GM23338 (cell line): ENCODE data around the gene NXPH3. TPM values are rescaled to one million over a fixed set of nuclear protein-coding genes. Genes with fewer than 3 reads are reported as not detected.

Experiments used
- ATAC-seq: fragments of 200-7000 bp; cut with Tn5 transposase; 3 replicates; pipeline ENCODE4 v1.9.1; 2020
- DNase-seq: peaks from one replicate; pipeline ENCODE4 v3.0.0-alpha.2; 2015; ENCODE audit warnings: low spot score
- H2AFZ ChIP-seq: fragments of 200-600 bp; sonication (generic); 2 replicates; pipeline ENCODE4 v1.8.0; 2016; ENCODE audit warnings: antibody characterized with exemption, mild to moderate bottlenecking, moderate library complexity
- H3F3A ChIP-seq: fragments of 200-600 bp; sonication (generic); replicated peaks from 2 replicates; pipeline ENCODE4 v1.8.0; 2017; ENCODE audit warnings: antibody characterized with exemption, mixed run types, low read depth
- H3K27ac ChIP-seq: fragments of 200-600 bp; sonication (generic); 2 replicates; pipeline ENCODE4 v1.6.1; 2016; ENCODE audit warnings: low read depth
- H3K27me3 ChIP-seq: fragments of 200-600 bp; sonication (generic); 2 replicates; pipeline ENCODE4 v1.8.0; 2016; ENCODE audit warnings: mild to moderate bottlenecking, mixed run types, moderate library complexity; ENCODE audit not compliant: insufficient read depth
- H3K36me3 ChIP-seq: fragments of 200-600 bp; sonication (generic); 2 replicates; pipeline ENCODE4 v1.8.0; 2016; ENCODE audit warnings: mild to moderate bottlenecking; ENCODE audit not compliant: insufficient read depth
- H3K4me1 ChIP-seq: fragments of 200-600 bp; sonication (generic); 2 replicates; pipeline ENCODE4 v1.8.0; 2016; ENCODE audit warnings: mild to moderate bottlenecking, moderate library complexity; ENCODE audit not compliant: insufficient read depth
- H3K4me2 ChIP-seq: fragments of 200-600 bp; sonication (generic); 2 replicates; pipeline ENCODE4 v1.7.1; 2017; ENCODE audit warnings: mixed run types
- H3K4me3 ChIP-seq: fragments of 200-600 bp; sonication (generic); 2 replicates; pipeline ENCODE4 v1.6.1; 2016; ENCODE audit warnings: mixed run types
- H3K79me2 ChIP-seq: fragments of 200-600 bp; sonication (generic); replicated peaks from 2 replicates; pipeline ENCODE4 v1.8.0; 2017; ENCODE audit warnings: mild to moderate bottlenecking; ENCODE audit not compliant: insufficient read depth
- H3K9me2 ChIP-seq: fragments of 200-600 bp; sonication (generic); 2 replicates; pipeline ENCODE4 v1.8.0; 2017; ENCODE audit not compliant: insufficient read depth
- H4K20me1 ChIP-seq: fragments of 200-600 bp; sonication (generic); replicated peaks from 2 replicates; pipeline ENCODE4 v1.8.0; 2017; ENCODE audit warnings: mild to moderate bottlenecking; ENCODE audit not compliant: insufficient read depth
- H3K27ac Mint-ChIP-seq: 2 replicates; pipeline ENCODE4 v1.8.0; 2020; ENCODE audit warnings: inconsistent platforms, mild to moderate bottlenecking, moderate library complexity, mixed read lengths
- H3K27me3 Mint-ChIP-seq: 3 replicates; pipeline ENCODE4 v1.8.0; 2022; ENCODE audit warnings: low read depth, mild to moderate bottlenecking, moderate library complexity, mixed read lengths, inconsistent platforms; ENCODE audit not compliant: insufficient read depth, poor library complexity
- H3K36me3 Mint-ChIP-seq: 3 replicates; pipeline ENCODE4 v1.8.0; 2021; ENCODE audit warnings: low read depth, mild to moderate bottlenecking, inconsistent platforms, moderate library complexity, mixed read lengths
- H3K4me1 Mint-ChIP-seq: 3 replicates; pipeline ENCODE4 v1.8.0; 2020; ENCODE audit warnings: mild to moderate bottlenecking, inconsistent platforms, mixed read lengths
- H3K4me3 Mint-ChIP-seq: 3 replicates; pipeline ENCODE4 v1.8.0; 2021; ENCODE audit warnings: moderate library complexity, mild to moderate bottlenecking, inconsistent platforms, mixed read lengths
- H3K9me3 Mint-ChIP-seq: 3 replicates; pipeline ENCODE4 v1.8.0; 2020; ENCODE audit warnings: moderate library complexity, mild to moderate bottlenecking, inconsistent platforms, mixed read lengths
- CREB1 ChIP-seq: fragments of 250-450 bp; sonication (Bioruptor Pico); IDR thresholded peaks from 2 replicates; pipeline ENCODE4 v1.5.0; 2020; ENCODE audit warnings: low read depth, mild to moderate bottlenecking, moderate library complexity
- CTCF ChIP-seq, 2 experiments: fragments of 200-600 bp in 1 of 2; sonication (generic) in 1 of 2; conservative IDR thresholded peaks; 2 replicates each; pipeline versions ENCODE4 v1.5.1 to v1.6.1; 2016 to 2017; ENCODE audit warnings: antibody characterized with exemption in 2 of 2, low read depth in 2 of 2, mild to moderate bottlenecking in 2 of 2, moderate library complexity in 1 of 2
- ETS1 ChIP-seq: IDR thresholded peaks from 2 replicates; pipeline ENCODE4 v1.6.1; 2016; ENCODE audit warnings: antibody characterized with exemption
- EZH2 ChIP-seq: fragments of 200-600 bp; sonication (generic); IDR thresholded peaks from one replicate; pipeline ENCODE4 v1.8.0; 2017; ENCODE audit warnings: antibody characterized with exemption, mild to moderate bottlenecking, low read depth; ENCODE audit not compliant: unreplicated experiment
- JUNB ChIP-seq: IDR thresholded peaks from one replicate; pipeline ENCODE4 v1.6.1; 2016; ENCODE audit warnings: antibody characterized with exemption; ENCODE audit not compliant: unreplicated experiment
- REST ChIP-seq: IDR thresholded peaks from one replicate; pipeline ENCODE4 v1.6.1; 2018; ENCODE audit warnings: antibody characterized with exemption; ENCODE audit not compliant: unreplicated experiment
- STAT1 ChIP-seq: IDR thresholded peaks from one replicate; pipeline ENCODE4 v1.6.1; 2016; ENCODE audit warnings: antibody characterized with exemption; ENCODE audit not compliant: unreplicated experiment
- ZNF114 ChIP-seq: fragments of 250-450 bp; sonication (Bioruptor Pico); IDR thresholded peaks from 2 replicates; pipeline ENCODE4 v1.5.0; 2020; ENCODE audit warnings: mild to moderate bottlenecking, moderate library complexity
- ZNF331 ChIP-seq: fragments of 250-450 bp; sonication (Bioruptor Pico); IDR thresholded peaks from 2 replicates; pipeline ENCODE4 v1.5.0; 2020; ENCODE audit warnings: low read depth, mild to moderate bottlenecking, moderate library complexity
- polyA plus RNA-seq: library from polyadenylated mRNA; unstranded; fragments of >200 nt; fragmentation: Nextera tagmentation; extraction: Ambion mirVana; gene quantifications from 2 replicates; pipeline ENCODE4 v1.2.1, GENCODE V29; 2016
- total RNA-seq: library from RNA; depleted of rRNA; stranded (reverse); fragments of >200 nt; shearing (Covaris generic); gene quantifications from 2 replicates; pipeline ENCODE4 v1.2.3, GENCODE V29; 2014

NXPH3 gene
- total and polyA plus RNA-seq, 2 experiments from 2014 or later, result 0.23 to 2.7 TPM

GRCh38 chr17:49580055-49580721 is 4.5 kb downstream of the NXPH3 start (continued):
- TF ChIP-seq REST (no peak), EZH2 (no peak), CTCF (conservative IDR thresholded peaks at IDR 0.05; ENCODE audit: low read depth in 2 of 2) (no peak), ZNF331 (no peak), CREB1 (no peak), ZNF114 (CRISPR knock-in tag) (no peak), ETS1 (no peak)

GRCh38 chr17:49580981-49581647 is 5.4 kb downstream of the NXPH3 start:
- ATAC-seq, result no peak
- H3K27ac Mint-ChIP-seq, result 0 out of 2 replicates have a peak overlapping the region, but pooled peaks have one; percentile 44
- H4K20me1 ChIP-seq, result no peaks in the 10 kb centered on the region; the same call in 1 of the 2 replicates
- TF ChIP-seq ZNF331, result no peak
- TF ChIP-seq REST, result no peak
- TF ChIP-seq JUNB, result no peak
- TF ChIP-seq EZH2, result no peak
- no peak for TF ChIP-seq CTCF (conservative IDR thresholded peaks at IDR 0.05; ENCODE audit: low read depth in 2 of 2)
- TF ChIP-seq CREB1, result no peak
- TF ChIP-seq STAT1, result no peak

More at GRCh38 chr17:49580981-49581647, 5.4 kb downstream of the NXPH3 start:
- Histone ChIP-seq H3K27ac (no peak overlapping the region), H3K4me2 (no peak overlapping the region), H2AFZ (no peak overlapping the region), H3K4me3 (no peak overlapping the region), H3K27me3 (peaks cover 14% of the 10 kb centered on the region), H3F3A (0 out of 2 replicates have a peak, but pooled peaks cover 3% of the 10 kb centered on the region), H3K4me1 (no peaks in the 10 kb centered on the region), H3K36me3 (no peaks in the 10 kb centered on the region), H3K79me2 (no peaks in the 10 kb centered on the region), H3K9me2 (no peaks in the 10 kb centered on the region)
- H3K27me3 Mint-ChIP-seq, result peaks cover 17% of the 10 kb centered on the region
- no peaks in the 10 kb centered on the region; the same call in 2 of the 3 replicates for H3K36me3 Mint-ChIP-seq
- no peaks in the 10 kb centered on the region for H3K9me3 Mint-ChIP-seq
- DNase-seq, result no peak
- peaks cover 24% of the 10 kb centered on the region for H3K4me1 Mint-ChIP-seq
- no peak overlapping the region for H3K4me3 Mint-ChIP-seq
